Esophagus (tissue), 2 donors: Measurements from ENCODE around the gene RAB15. TPM values are rescaled to one million over a fixed set of nuclear protein-coding genes. Genes with fewer than 3 reads are reported as not detected.
A peak's percentile ranks its signal among the peaks of the same experiment; 100 is the strongest.

Source experiments
- H3K27ac ChIP-seq, 2 donors: one replicate each; pipeline ENCODE4 v1.5.1; 2013; ENCODE audit warnings: low read depth in 2 of 2, mild to moderate bottlenecking in 2 of 2, inconsistent platforms in 1 of 2, low read length in 1 of 2, moderate library complexity in 1 of 2
- H3K27me3 ChIP-seq, 2 donors: one replicate each; pipeline ENCODE4 v1.6.1; 2013; ENCODE audit warnings: low read length in 2 of 2, control low read depth in 1 of 2, mild to moderate bottlenecking in 1 of 2; ENCODE audit not compliant: insufficient read depth in 2 of 2, control insufficient read depth in 1 of 2
- H3K36me3 ChIP-seq, 2 donors: one replicate each; pipeline ENCODE4 v1.6.1; 2013; ENCODE audit warnings: low read length in 1 of 2; ENCODE audit not compliant: control insufficient read depth in 2 of 2, insufficient read depth in 2 of 2
- H3K4me1 ChIP-seq, 2 donors: one replicate each; pipeline ENCODE4 v1.6.1; 2013; ENCODE audit warnings: low read length in 1 of 2; ENCODE audit not compliant: control insufficient read depth in 2 of 2, insufficient read depth in 2 of 2
- H3K4me3 ChIP-seq, 2 donors: one replicate each; pipeline ENCODE4 v1.5.1; 2013; ENCODE audit warnings: low read length in 2 of 2, mild to moderate bottlenecking in 2 of 2, low read depth in 1 of 2, moderate library complexity in 1 of 2
- H3K9me3 ChIP-seq, 2 donors: one replicate each; pipeline ENCODE4 v1.6.1; 2013; ENCODE audit warnings: mild to moderate bottlenecking in 2 of 2, low read depth in 1 of 2, low read length in 1 of 2, moderate library complexity in 1 of 2; ENCODE audit not compliant: control insufficient read depth in 2 of 2, insufficient read depth in 1 of 2
- WGBS, 2 donors: extraction: QIAGEN DNeasy Blood & Tissue Kit; methylation state at CpG; one replicate each; pipeline ENCODE4 v1.1.7; 2013; 5-methylcytosine and 5-hydroxymethylcytosine counted together
- polyA plus RNA-seq, 2 donors: library from polyadenylated mRNA; stranded (reverse); fragments of 200-250 nt; gene quantifications; one replicate each; pipeline ENCODE4 v1.2.3, GENCODE V29; 2013
- donor health status: healthy with polysubstance abuse.
- donor health status: Bipolar disorder and iron deficiency.

The RAB15 gene
- polyA plus RNA-seq, 2 donors = 3.2 to 3.3 TPM

DNA sequence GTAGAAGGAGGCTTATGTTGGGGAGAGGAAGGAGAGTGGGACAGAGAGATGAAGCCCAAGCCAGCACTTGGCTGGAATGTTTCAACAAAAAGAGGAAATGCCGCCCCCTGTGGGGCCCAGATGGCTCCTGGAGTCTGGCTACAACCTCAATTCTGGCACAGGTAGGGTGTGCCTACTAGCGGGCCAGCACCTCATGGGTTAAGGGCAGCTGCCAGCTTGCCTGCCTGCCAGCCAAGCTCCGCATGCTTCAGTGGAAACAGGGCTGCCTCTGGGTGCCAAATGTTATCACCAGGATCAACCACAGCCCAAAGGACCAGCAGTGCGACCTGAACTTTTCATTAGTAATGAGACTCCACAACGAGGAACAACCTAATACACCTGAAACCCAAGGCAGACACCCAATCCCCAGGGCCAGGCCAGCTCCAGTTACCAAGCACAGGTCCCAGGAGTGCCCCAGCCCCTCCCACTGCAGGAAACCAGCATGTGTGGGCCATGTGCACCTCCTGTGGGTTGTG lies 11.3 kb downstream of the RAB15 start:
- Histone ChIP-seq H3K36me3 (no peaks in the 10 kb centered on the region), H3K27ac (peak overlapping the region; percentile 11 to 33), H3K4me1 (peaks cover 5 to 25% of the 10 kb centered on the region in 2 donors), H3K9me3 (no peaks in the 10 kb centered on the region), H3K27me3 (no peaks in the 10 kb centered on the region), H3K4me3 (no peak overlapping the region)
- WGBS, 2 donors = 36 to 43% methylated on average over 5 of the region's 5 CpGs

DNA sequence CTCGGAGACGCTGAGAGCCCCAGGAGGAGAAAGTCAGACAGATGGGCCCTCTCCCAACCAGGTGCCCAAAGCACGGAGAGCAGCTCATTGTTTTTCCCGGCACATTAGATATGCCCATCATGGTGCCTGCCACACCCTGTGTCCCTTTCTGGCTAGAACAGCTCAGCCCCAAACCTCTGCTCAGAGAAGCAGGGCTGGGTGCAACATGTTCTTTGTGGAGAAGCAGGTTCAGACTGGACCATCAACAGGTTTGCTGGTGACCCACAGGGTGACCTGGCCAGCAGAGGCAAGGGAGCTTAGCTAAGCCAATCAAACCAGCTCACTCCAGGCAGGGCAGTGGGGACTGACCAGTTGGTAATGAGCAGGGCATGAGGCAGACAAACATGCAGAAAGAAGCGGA lies 13.4 kb downstream of the RAB15 start:
- WGBS, 2 donors = 64 to 79% methylated on average over 5 of the region's 5 CpGs
- Histone ChIP-seq H3K27me3 (no peaks in the 10 kb centered on the region), H3K4me3 (no peak overlapping the region), H3K9me3 (no peaks in the 10 kb centered on the region), H3K27ac (no peak overlapping the region), H3K4me1 (peaks cover 5 to 25% of the 10 kb centered on the region in 2 donors), H3K36me3 (peaks cover 0 to 2% of the 10 kb centered on the region in 2 donors)

DNA sequence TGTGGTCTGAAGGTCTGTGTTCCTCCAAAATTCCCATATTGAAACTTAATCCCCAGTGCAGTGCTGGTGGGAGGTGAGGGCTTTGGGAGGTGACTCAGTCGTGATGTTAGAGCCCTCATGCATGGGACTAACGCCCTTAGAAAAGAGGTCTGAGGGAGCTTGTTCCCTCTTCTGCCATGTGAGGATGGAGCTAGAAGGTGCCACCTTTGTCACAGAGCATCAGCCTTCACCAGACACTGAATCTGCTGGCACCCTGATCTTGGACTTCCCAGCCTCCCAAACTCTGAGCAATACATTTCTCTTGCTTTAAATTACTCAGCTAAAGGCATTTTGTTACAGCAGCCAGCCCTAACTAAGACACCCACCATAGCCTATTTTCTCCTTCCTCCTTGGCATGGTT lies 13.9 kb downstream of the RAB15 start:
- peaks cover 0 to 2% of the 10 kb centered on the region in 2 donors for H3K36me3 ChIP-seq
- H3K4me3 ChIP-seq = no peak overlapping the region
- no peaks in the 10 kb centered on the region for H3K9me3 ChIP-seq
- H3K4me1 ChIP-seq = peaks cover 5 to 25% of the 10 kb centered on the region in 2 donors
- 95 to 98% methylated on average over 2 of the region's 2 CpGs for WGBS, 2 donors
- no peaks in the 10 kb centered on the region for H3K27me3 ChIP-seq
- no peak overlapping the region for H3K27ac ChIP-seq

DNA sequence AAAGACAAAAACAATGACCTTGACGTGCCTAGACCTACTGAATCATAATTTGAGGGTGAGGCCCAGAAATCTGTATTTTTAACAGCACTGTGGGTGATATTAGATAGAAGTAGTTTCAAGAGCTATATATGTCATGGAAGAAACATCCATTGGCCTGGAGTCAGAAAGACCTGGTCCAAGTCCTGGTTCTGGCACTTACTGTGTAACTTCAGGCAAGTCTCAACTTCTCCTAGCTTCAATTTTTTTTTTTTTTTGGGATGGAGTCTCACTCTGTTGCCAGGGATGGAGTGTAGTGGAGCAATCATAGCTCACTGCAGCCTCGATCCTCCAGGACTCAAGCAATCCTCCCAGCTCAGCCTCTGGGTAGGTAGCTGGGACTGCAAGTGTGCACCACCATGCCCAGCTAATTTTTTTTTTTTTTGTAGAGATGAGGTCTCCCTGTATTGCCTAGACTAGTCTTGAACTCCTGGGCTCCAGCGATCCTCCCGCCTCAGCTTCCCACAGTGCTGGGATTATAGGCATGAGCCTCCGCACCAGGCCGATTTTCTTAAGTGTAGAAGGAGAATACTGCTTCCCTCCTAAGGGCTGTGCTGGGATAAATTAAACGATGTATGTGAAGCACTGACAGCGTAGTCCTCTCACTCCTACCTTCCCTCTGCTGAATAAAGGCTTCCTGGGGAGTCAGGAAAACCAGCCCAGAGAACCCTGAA lies 15.3 kb downstream of the RAB15 start:
- Histone ChIP-seq H3K36me3 (peaks cover 0 to 2% of the 10 kb centered on the region in 2 donors), H3K9me3 (no peaks in the 10 kb centered on the region), H3K27ac (no peak overlapping the region), H3K4me1 (peaks cover 5 to 25% of the 10 kb centered on the region in 2 donors), H3K27me3 (no peaks in the 10 kb centered on the region), H3K4me3 (no peak overlapping the region)
- 83% methylated on average over 8 of the region's 8 CpGs for WGBS, 2 donors

DNA sequence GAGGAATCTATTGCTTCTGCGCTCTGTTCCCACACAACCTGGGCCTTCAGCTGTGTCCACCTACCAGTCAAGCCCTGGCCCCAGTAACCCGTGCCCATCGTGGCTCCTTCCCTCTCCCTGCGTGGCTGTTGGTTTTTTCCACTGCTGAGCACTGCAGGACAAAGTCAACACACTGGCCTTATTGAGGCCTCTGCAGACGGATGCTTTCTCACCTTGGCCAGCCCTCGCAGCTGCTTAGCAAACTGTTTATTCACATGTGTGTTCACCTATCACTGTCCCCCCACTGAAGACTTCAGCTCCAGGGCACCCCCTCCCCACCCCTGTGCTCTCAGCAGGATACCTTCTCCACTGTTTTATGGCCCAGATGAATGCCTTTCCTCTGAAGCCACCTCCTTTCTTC lies 16.8 kb downstream of the RAB15 start:
- H3K4me3 ChIP-seq = no peak overlapping the region
- H3K9me3 ChIP-seq = no peaks in the 10 kb centered on the region
- 77 to 87% methylated on average over 6 of the region's 6 CpGs for WGBS, 2 donors
- no peaks in the 10 kb centered on the region for H3K27me3 ChIP-seq
- H3K4me1 ChIP-seq = peaks cover 2 to 16% of the 10 kb centered on the region in 2 donors
- H3K36me3 ChIP-seq = peaks cover 0 to 4% of the 10 kb centered on the region in 2 donors
- no peak overlapping the region for H3K27ac ChIP-seq

DNA sequence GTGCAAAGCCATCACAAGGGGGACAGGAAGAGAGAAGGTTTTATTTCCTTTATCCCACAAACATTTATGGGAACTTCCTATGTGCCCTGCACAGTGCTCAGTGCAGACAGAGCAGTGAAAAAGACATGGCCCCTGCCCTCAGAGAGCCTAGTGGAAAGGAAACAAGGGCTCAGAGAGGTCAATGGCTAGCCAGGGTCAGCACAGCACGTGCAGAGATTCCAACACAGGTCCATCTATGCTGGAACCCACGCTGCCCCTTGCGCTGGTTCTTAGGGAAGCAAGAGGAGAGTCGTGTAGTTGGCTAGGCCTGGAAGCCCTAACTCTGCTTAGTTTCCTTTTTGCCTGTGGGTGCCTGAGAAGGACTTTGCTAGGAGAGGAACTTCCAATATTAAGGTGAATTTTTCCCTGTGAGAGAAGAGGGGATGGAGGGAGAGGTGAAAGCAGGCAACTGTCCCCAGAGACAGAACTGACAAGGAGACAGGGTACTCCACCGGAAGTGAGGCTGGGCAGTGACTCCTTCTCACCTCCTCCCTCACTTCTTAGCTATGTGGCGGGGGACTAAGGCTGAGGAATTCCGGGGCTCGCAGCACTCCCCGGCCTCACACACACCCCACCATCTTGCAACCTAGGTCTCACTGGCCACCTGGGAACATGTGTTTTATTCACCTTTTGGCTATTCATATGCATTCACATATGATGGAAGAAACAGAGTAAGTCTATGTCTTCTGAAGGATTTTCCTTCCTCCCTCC lies 17.5 kb downstream of the RAB15 start:
- WGBS, 2 donors = 92 to 94% methylated on average over 9 of the region's 9 CpGs

DNA sequence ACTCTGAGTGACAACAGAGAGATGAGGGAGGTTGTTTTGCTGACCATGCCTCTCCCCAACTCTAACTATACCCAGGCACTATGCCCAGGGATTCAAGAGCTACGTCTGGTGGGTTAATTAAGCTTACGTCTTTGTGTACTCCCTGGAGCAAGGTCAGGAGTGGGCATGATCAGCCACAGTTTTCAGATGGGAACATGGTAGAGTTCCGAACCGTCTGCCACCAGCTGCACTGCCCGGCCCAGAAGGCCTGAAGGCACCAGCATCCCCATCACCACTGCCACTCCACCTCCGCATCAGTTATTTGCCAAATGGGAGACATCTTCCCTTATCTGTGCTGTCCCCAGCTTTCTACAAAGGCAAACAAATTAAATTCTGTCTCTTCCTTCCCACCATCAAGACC lies 18.5 kb downstream of the RAB15 start:
- Histone ChIP-seq H3K36me3 (peaks cover 0 to 4% of the 10 kb centered on the region in 2 donors), H3K4me1 (peaks cover 0 to 6% of the 10 kb centered on the region in 2 donors), H3K4me3 (no peak overlapping the region), H3K27ac (no peak overlapping the region), H3K27me3 (no peaks in the 10 kb centered on the region), H3K9me3 (no peaks in the 10 kb centered on the region)
- 92 to 94% methylated on average over 6 of the region's 6 CpGs for WGBS, 2 donors

More for the DNA sequence above, 17.5 kb downstream of the RAB15 start:
- no peaks in the 10 kb centered on the region for H3K27me3 ChIP-seq
- H3K27ac ChIP-seq = no peak overlapping the region
- H3K36me3 ChIP-seq = peaks cover 0 to 4% of the 10 kb centered on the region in 2 donors
- H3K4me1 ChIP-seq = peaks cover 2 to 11% of the 10 kb centered on the region in 2 donors
- no peaks in the 10 kb centered on the region for H3K9me3 ChIP-seq
- H3K4me3 ChIP-seq = no peak overlapping the region

DNA sequence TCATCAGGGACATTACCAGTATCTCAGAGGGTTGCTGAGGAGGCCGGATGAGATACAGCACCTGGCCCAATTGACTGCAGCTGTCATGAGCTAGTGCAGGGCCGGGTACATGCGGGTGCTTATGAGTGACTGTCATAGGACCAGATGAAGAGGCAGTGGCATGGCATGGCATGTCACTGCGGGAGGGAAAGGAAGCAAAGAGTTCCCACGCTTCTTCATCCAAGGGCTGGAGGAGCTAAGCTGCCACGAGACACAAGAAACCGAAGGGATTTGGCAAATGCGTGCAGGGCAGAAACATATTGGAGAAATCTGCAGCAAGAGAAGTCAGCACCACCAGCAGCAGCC lies 18.9 kb downstream of the RAB15 start:
- Histone ChIP-seq H3K27ac (no peak overlapping the region), H3K4me1 (peaks cover 0 to 2% of the 10 kb centered on the region in 2 donors), H3K27me3 (no peaks in the 10 kb centered on the region), H3K4me3 (no peak overlapping the region), H3K9me3 (no peaks in the 10 kb centered on the region), H3K36me3 (peaks cover 0 to 8% of the 10 kb centered on the region in 2 donors)
- 87 to 90% methylated on average over 8 of the region's 8 CpGs for WGBS, 2 donors

DNA sequence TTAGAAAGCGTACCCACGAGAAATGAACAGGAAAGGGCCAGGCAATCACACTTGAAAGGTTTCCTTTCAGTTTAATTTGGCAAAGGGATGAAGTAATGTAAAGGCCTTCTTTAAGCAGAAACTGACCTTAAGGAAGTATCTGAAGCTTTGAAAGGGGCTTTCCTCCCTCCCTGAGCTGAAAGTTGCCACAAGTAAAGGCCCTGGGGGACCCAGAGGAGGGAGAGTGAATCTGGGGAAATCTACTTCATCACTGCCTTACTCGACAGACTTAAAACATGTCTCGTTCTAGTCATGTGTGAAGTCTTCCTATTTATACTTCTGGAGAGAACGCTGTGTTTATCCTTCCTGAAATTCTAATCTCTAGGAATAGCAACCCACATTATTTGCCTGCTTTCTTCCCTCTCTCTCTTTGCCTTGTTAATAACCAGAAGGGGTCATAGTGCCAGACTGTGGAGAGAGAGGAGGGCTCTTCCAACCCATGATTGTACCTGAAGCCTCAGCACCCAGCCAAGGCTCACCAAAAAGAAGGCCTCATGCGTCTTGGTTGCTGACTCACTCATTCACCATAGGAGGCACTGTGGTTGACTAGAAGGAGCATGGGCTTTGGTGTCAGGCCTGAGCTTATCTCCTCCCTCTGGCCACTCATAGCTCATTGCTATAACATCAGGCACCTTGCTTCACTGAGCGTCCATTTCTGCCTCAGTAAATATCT lies 19.4 kb downstream of the RAB15 start:
- no peaks in the 10 kb centered on the region for H3K9me3 ChIP-seq
- H3K36me3 ChIP-seq = peaks cover 0 to 8% of the 10 kb centered on the region in 2 donors
- WGBS, 2 donors = 80 to 82% methylated on average over 7 of the region's 7 CpGs
- H3K27ac ChIP-seq = no peak overlapping the region
- H3K4me1 ChIP-seq = peaks cover 0 to 2% of the 10 kb centered on the region in 2 donors
- H3K27me3 ChIP-seq = no peaks in the 10 kb centered on the region
- no peak overlapping the region for H3K4me3 ChIP-seq
